Dermis microvascular lymphatic vessel endothelial cell (primary cell): ENCODE results near the gene CHPT1. TPM values are rescaled to one million over a fixed set of nuclear protein-coding genes. Genes with fewer than 3 reads are reported as not detected.

ENCODE experiments used
- DNase-seq, 2 donors: peaks; one replicate each; pipeline versions ENCODE4 v3.0.0 to v3.0.0-alpha.2; 2010; ENCODE audit warnings: low read depth in 2 of 2
- total RNA-seq: library from RNA; depleted of rRNA; stranded (reverse); fragments of >200 nt; gene quantifications from 2 replicates; pipeline ENCODE4 v1.2.1, GENCODE V29; 2014

The CHPT1 gene
- total RNA-seq, 1 donor from 2014 or later, result 18.2 TPM

DNA sequence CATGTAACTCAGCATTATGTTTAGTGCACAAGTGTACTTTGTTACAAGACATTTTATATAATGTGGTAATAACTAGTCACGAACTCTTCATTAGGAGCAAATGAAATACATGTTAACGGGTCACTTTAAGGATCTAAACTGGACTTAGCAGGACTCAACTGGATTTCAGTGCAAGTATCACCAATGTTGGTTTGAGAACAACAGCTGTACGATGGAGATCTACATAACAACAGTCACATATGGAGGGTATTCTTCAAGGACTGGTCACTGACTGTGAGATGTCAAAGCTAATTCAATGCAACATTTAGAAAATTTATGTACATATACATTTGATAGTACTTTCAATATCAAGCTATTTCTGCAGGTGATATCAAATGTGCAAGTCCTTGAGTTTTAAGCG is 64.3 kb downstream of the CHPT1 start:
- no peak for DNase-seq

- no peak for DNase-seq
Observed at GRCh38 chr12:101763246-101763931, 65.9 kb downstream of the CHPT1 start.

DNA sequence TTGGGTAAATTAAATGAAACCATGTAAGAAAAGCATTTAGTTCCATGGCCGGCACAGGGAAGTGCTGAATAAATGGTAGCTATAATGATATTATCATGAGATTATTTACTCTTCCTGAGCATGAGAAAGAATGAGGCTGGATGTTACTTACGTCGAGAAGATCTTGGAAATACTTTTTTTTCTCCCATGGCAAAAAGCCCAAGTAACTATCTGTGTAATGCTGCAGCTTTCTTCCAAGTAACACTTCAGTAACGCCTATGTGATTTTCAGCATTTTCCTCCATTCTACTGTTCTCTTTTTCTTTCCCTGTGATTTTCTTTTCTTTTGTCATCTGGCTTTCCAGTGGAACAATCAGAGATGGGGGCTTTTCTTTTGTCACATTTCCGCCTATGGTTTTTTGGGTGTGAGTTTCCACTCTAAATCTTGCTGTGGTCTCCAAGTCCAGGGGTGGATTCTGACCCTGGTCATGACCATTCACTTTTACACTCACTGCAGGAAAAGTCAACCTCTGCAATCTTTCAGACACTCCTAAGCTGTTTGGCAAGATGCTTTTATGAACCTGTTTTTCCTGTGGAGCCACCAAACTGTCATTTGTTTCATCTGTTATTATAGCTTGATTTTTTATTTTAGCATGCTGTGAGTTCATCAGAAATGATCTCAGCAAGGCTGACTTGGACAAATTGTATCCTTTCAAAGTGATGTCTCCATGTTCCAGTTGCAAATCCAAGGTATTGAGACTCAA is 66.8 kb downstream of the CHPT1 start:
- DNase-seq, result no peak

DNA sequence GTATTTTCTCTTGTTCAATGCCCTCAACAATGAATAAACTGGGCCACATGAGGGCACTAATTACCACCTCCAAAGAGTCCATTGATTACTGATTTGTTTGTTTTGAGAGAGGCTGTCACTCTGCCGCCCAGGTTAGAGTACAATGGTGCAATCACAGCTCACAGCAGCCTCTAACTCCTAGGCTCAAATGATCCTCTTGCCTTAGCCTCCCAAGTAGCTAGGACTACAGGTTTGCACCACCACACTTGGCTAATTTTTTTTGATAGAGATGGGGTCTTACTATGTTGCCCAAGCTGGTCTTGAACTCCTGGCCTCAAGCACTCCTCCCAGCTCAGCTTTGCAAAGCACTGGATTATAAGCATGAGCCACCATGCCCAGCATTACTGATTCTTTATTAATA is 70.1 kb downstream of the CHPT1 start:
- DNase-seq, result no peak

DNA sequence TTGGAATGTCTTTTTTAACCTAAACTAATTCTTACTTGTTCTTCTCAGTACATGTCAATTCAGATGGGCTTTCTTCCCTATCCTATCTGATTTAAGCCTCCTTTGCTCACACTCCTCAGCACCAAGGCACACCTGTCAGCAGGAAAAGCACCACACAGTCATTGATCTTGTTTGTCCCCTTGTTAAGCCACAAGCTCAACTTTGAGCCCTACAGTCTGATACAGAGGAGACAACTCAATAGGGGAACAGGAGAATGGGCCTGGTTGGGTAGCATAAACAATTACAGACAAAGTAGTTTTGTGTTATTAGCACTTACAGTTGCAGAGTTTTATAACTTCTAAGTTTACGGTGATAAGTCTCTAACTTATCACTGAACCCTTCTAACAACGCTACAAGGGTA is 71.3 kb downstream of the CHPT1 start:
- DNase-seq, result no peak

GRCh38 chr12:101769865-101770264 is 72.4 kb downstream of the CHPT1 start:
- no peak for DNase-seq

- DNase-seq, result no peak
Observed at GRCh38 chr12:101772012-101772775, 74.8 kb downstream of the CHPT1 start.

- DNase-seq, result peak; percentile 63 to 79
Observed at GRCh38 chr12:101773650-101774162, 76.3 kb downstream of the CHPT1 start.

GRCh38 chr12:101775816-101776215 is 78.4 kb downstream of the CHPT1 start:
- no peak for DNase-seq

GRCh38 chr12:101777485-101777884 is 80.0 kb downstream of the CHPT1 start:
- DNase-seq, result no peak

DNA sequence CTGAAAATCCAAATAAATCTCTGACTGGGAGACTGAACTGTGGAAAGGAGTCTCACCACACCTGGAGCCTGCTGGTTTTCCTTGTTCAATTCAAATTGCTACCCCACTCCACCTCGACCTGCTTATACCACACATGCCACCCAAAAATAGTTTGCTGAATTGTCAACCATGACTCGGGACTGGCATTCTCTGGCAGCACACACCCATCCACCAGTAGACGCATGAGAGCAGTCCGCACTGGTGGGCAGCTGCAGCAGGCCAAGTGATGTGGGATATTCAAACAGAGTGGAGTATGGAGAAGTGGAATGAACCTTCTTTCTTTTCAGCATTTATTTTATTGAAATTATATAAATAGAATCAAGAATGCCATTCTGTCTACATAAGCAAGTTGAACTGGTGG is 80.5 kb downstream of the CHPT1 start:
- DNase-seq, result no peak

Other genes starting within 250 kb of the CHPT1 start
- gene SPIC, start 222.3 kb upstream of the CHPT1 start, total RNA-seq, result not detected in 2 replicates
- gene MYBPC1, start 102.7 kb upstream of the CHPT1 start, total RNA-seq, result not detected in 2 replicates
- under 0.01 TPM in 1 of 2 replicates, not detected in the other for gene SYCP3, start 41.8 kb downstream of the CHPT1 start, total RNA-seq
- gene GNPTAB, start 133.3 kb downstream of the CHPT1 start, total RNA-seq, result 19.1 and 22.3 TPM in 2 replicates
- 31.5 and 32.4 TPM in 2 replicates for gene DRAM1, start 179.9 kb downstream of the CHPT1 start, total RNA-seq